Activated B cell treated with CpG ODN at 0.5 μM for 24 hours (primary cell): ENCODE measurements around the gene KRT20. TPM values are rescaled to one million over a fixed set of nuclear protein-coding genes. Genes with fewer than 3 reads are reported as not detected.

Experiments used
- ATAC-seq: fragments of 200-7000 bp; cut with Tn5 transposase; one replicate; pipeline ENCODE4 v1.10.0; 2021; ENCODE audit warnings: low read depth, mild to moderate bottlenecking, moderate library complexity
- CTCF ChIA-PET: fragments of 350-600 bp; sonication (Branson Sonifier 250); formaldehyde crosslinking; loops from one replicate; lab custom pipeline; 2021; ENCODE audit warnings: antibody characterized with exemption; lab: Charles Lee
- POLR2A ChIA-PET: fragments of 350-600 bp; sonication (Branson Sonifier 250); formaldehyde crosslinking; loops from one replicate; lab custom pipeline; 2021; ENCODE audit warnings: antibody characterized with exemption; lab: Charles Lee
- DNase-seq: peaks from one replicate; pipeline ENCODE4 v3.0.0; 2022
- H3K27ac Mint-ChIP-seq: one replicate; pipeline ENCODE4 v1.8.0; 2020; ENCODE audit warnings: mixed read lengths
- H3K27me3 Mint-ChIP-seq: one replicate; pipeline ENCODE4 v1.8.0; 2021; ENCODE audit warnings: mixed read lengths
- H3K36me3 Mint-ChIP-seq: one replicate; pipeline ENCODE4 v1.8.0; 2021; ENCODE audit warnings: low read depth, mixed read lengths
- H3K4me1 Mint-ChIP-seq: one replicate; pipeline ENCODE4 v1.8.0; 2021; ENCODE audit warnings: mixed read lengths
- H3K4me3 Mint-ChIP-seq: one replicate; pipeline ENCODE4 v1.8.0; 2020; ENCODE audit warnings: mild to moderate bottlenecking, mixed read lengths
- H3K9me3 Mint-ChIP-seq: one replicate; pipeline ENCODE4 v1.8.0; 2020; ENCODE audit warnings: mixed read lengths
- CTCF ChIP-seq: fragments of 200-600 bp; IDR thresholded peaks from one replicate; pipeline ENCODE4 v1.8.0; 2022; ENCODE audit warnings: antibody characterized with exemption, mild to moderate bottlenecking
- intact Hi-C: fragments of 100-400 bp; cut with micrococcal nuclease; formaldehyde crosslinking; loops from one replicate; pipeline ENCODE4 v1.15.1; 2024
- total RNA-seq: library from RNA; stranded (reverse); gene quantifications from 2 replicates; pipeline ENCODE4 v1.2.3, GENCODE V29; 2022

Gene KRT20
- total RNA-seq, 1 donor from 2014 or later, result not detected

- H3K4me1 Mint-ChIP-seq, result no peaks in the 10 kb centered on the region
- H3K4me3 Mint-ChIP-seq, result no peak overlapping the region
- ATAC-seq, result no peak
- H3K27ac Mint-ChIP-seq, result no peak overlapping the region
- no peak for DNase-seq
- peaks cover 32% of the 10 kb centered on the region for H3K27me3 Mint-ChIP-seq
- no peak for TF ChIP-seq CTCF
- ChIA-PET POLR2A (interaction anchor here (0.7 kb wide), 1 partner anchor 200 kb away, joined by 3 read pairs; no protein-coding TSS in a partner anchor), CTCF (no interaction called here)
- intact Hi-C loops, result no loop called here
- no peaks in the 10 kb centered on the region for H3K9me3 Mint-ChIP-seq
- H3K36me3 Mint-ChIP-seq, result no peaks in the 10 kb centered on the region
Measured at GRCh38 chr17:40846515-40847144, 38.4 kb downstream of the KRT20 start.

GRCh38 chr17:40844671-40845107, 40.4 kb downstream of the KRT20 start:
- H3K9me3 Mint-ChIP-seq, result no peaks in the 10 kb centered on the region
- CTCF ChIA-PET, result no interaction called here
- DNase-seq, result no peak
- H3K27ac Mint-ChIP-seq, result no peak overlapping the region
- peaks cover 28% of the 10 kb centered on the region for H3K27me3 Mint-ChIP-seq
- intact Hi-C loops, result no loop called here
- POLR2A ChIA-PET, result no interaction called here
- H3K36me3 Mint-ChIP-seq, result no peaks in the 10 kb centered on the region
- ATAC-seq, result no peak
- TF ChIP-seq CTCF, result no peak
- H3K4me1 Mint-ChIP-seq, result no peaks in the 10 kb centered on the region
- H3K4me3 Mint-ChIP-seq, result no peak overlapping the region

GRCh38 chr17:40843242-40843641, 41.8 kb downstream of the KRT20 start:
- DNase-seq (no peak), ATAC-seq (no peak)
- no peaks in the 10 kb centered on the region for H3K9me3 Mint-ChIP-seq
- CTCF ChIA-PET, result no interaction called here
- no peaks in the 10 kb centered on the region for H3K4me1 Mint-ChIP-seq
- H3K4me3 Mint-ChIP-seq, result no peak overlapping the region
- POLR2A ChIA-PET, result no interaction called here
- peaks cover 28% of the 10 kb centered on the region for H3K27me3 Mint-ChIP-seq
- no peak overlapping the region for H3K27ac Mint-ChIP-seq
- intact Hi-C loops, result no loop called here
- no peaks in the 10 kb centered on the region for H3K36me3 Mint-ChIP-seq
- no peak for TF ChIP-seq CTCF

GRCh38 chr17:40841246-40841645, 43.8 kb downstream of the KRT20 start:
- no peaks in the 10 kb centered on the region for H3K9me3 Mint-ChIP-seq
- ATAC-seq (no peak), DNase-seq (no peak)
- H3K4me1 Mint-ChIP-seq, result no peaks in the 10 kb centered on the region
- no peak overlapping the region for H3K27ac Mint-ChIP-seq
- no peak for TF ChIP-seq CTCF
- intact Hi-C loops, result no loop called here
- no peaks in the 10 kb centered on the region for H3K36me3 Mint-ChIP-seq
- H3K4me3 Mint-ChIP-seq, result no peak overlapping the region
- ChIA-PET POLR2A (no interaction called here), CTCF (no interaction called here)
- H3K27me3 Mint-ChIP-seq, result peaks cover 28% of the 10 kb centered on the region

- H3K4me3 Mint-ChIP-seq, result no peak overlapping the region
- intact Hi-C loops, result no loop called here
- ChIA-PET CTCF (no interaction called here), POLR2A (no interaction called here)
- no peak overlapping the region for H3K27ac Mint-ChIP-seq
- H3K4me1 Mint-ChIP-seq, result no peaks in the 10 kb centered on the region
- H3K27me3 Mint-ChIP-seq, result peaks cover 11% of the 10 kb centered on the region
- TF ChIP-seq CTCF, result no peak
- ATAC-seq, result no peak
- no peaks in the 10 kb centered on the region for H3K9me3 Mint-ChIP-seq
- peaks cover 8% of the 10 kb centered on the region for H3K36me3 Mint-ChIP-seq
- no peak for DNase-seq
Measured at GRCh38 chr17:40839194-40839593, 45.8 kb downstream of the KRT20 start.
